ENCODE results near the gene NHEJ1.
A peak's percentile ranks its signal among the peaks of the same experiment; 100 is the strongest.

NHEJ1 gene

DNA sequence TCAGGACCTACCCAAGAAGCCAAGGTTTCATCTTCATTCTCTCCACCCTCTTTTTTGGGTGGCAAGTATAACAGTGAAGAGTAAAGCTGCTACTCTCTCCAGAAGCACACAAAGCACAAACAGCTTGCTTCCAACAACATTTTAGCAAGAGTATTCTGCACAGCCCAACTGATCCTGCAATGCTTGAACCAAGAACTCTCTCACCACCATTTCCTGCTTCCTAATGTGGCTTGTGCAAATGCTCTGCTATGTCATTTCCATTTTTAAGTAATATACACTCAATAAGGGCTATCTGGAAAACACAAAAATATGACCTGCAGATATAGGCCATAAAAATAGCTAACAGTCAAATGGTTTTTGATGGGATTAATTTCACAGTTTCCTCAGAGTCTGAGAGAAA, 75.8 kb downstream of the NHEJ1 start:
- no peak for DNase-seq (ENCODE audit: low read depth)

DNA sequence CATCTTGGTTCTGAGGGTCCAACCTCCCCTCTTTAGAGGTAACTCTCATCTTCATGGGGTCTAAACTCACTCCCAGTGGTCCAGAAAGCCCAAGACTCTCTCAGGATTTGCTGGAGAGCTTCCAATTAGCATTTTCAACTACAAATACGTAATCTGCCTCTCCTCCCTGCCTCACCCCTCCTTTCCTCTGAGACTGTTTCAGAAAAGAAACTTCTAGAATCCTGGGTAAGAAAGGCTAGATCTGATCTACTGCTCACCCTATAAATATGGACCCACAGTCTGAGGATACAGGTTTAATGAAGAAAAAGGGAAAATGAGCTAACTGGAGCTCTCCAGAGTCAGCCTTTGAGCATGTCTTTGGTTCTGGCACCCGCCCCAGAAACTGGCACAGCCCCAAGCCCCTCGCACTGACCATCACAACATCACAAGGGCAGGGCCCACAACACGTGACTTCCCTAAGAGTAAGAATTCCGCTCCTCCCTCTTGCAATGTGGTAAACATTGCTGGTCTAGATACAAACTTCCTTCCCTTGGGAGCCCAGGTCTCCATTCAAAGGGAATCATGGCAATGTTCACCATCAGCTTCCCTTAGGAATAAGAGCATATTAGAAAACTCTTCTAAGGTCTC, 78.2 kb downstream of the NHEJ1 start:
- no peak for DNase-seq (ENCODE audit: low read depth)

DNA sequence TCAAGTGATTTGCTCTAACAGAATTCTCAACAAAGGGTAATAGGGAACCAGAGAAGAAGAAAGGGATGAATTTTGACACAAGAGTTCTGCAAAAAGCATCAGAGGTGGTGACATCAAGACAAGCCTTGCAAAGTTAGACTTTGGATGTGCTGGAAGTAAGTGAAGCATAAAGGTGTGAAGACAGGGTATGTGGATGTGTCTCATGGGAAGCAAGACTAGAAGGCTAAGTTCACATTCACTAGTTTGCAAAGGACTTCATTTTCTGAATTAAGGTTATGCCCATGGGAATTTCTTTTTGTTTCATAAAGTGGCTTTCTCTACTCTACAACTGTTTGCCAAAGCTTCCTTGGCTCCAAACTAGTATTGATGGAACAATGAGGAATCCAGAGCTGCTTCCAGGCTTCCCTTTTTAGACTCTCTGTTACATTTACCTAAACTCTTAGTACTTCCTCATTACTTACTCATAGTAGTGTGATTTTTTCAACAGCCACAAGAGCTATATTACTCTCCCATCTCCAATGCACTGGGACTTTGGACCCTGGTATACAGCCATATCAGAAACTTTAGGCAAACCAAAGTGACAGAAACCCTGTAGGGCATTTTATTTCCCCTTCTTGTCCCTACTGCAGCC, 78.8 kb downstream of the NHEJ1 start:
- no peak for DNase-seq (ENCODE audit: low read depth)

DNA sequence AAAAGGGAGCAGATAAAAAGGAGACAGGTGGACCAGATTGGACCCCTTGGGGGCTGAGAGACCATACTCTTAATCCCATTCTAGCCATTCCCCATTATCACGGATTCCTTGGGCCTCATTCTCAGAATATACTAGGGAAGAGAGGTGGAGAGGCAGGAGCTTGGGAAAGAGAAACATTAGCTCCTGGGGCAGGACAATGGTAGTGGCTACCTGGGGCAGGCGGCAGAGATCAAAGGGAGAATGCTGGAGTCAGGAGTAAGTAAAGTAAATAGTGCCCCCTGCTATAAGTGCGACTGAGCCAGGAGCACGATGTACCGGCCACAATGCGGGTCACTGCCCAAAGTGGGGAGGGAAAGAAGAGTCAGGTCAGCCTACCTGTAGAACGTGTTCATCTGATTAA, 79.5 kb downstream of the NHEJ1 start:
- DNase-seq (ENCODE audit: low read depth) = no peak

DNA sequence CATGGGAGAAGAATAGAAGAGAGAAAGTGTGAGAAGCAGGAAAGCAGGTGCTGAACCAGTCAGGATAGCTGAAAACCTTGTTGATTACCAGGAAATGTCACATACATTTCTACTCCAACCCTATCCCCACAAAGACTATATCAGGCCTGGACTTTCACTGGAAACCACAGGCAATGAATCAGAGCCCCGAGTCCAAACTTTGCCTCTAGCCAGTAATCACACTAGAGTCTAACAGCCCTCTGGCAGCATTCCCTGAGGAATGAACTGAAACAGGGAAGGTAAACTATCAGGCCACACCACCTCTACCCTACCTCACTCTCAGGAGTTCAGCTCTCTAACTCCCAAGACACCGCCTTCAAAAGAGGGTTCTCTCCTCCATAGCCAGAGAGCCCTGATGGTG, 81.2 kb downstream of the NHEJ1 start:
- peak; percentile 57 for DNase-seq (ENCODE audit: low read depth)

DNA sequence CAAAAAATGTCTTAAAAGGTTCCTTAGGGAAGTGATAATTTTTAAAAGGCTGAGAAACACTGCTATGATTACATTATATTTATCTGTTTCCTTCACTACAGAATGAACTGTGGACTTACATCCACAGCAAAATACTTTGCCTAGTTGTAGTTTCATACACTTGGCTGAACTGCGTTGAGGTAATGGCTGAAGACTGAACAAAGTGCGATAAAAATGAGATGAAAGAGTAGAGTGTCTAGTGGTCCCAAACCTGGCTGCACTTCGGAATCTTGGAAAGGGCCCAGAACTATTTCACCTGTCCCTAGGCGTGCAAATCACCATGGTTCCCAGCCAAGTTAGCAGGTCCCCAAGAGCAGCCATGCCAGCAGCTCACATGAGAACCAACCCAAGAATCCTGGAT, 81.7 kb downstream of the NHEJ1 start:
- no peak for DNase-seq (ENCODE audit: low read depth)

DNA sequence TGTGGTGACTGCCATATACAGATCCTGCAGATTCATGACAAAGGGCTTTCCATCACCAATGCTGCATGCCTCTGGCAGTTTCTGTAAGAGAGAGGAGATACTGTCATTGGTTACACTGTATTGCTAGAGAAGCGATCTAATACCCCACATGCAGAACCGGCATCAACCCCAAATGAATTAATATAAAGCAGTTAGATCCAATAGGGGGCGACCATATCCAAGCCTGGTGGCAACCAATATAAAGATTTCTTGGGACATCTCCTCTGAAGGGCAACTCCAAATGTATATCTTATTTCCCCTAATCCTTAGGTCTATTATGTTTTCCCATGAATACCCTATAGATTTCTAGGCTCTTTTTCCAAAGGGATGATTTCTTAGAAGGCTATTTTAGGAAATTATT, 82.5 kb downstream of the NHEJ1 start:
- DNase-seq (ENCODE audit: low read depth) = no peak

DNA sequence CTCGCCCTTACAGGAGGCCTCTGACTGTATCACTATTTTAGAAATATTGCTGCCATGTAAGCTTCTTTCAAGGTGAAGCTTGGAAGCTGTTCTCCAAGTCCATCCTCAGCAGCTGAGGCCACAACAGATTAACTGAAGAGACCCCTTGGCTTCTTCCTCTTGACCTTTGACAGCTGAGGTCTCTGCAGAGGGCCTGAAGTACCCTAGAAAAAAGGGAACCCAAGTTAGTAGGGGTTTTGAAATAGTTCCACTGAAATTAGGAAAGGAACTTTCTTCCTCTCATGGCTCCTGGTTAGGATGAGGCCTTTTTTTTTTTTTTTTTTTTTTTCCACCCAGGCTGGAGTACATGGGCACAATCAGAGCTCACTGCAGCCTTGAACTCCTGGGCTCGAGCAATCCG, 84.4 kb downstream of the NHEJ1 start:
- no peak for DNase-seq (ENCODE audit: low read depth)

DNA sequence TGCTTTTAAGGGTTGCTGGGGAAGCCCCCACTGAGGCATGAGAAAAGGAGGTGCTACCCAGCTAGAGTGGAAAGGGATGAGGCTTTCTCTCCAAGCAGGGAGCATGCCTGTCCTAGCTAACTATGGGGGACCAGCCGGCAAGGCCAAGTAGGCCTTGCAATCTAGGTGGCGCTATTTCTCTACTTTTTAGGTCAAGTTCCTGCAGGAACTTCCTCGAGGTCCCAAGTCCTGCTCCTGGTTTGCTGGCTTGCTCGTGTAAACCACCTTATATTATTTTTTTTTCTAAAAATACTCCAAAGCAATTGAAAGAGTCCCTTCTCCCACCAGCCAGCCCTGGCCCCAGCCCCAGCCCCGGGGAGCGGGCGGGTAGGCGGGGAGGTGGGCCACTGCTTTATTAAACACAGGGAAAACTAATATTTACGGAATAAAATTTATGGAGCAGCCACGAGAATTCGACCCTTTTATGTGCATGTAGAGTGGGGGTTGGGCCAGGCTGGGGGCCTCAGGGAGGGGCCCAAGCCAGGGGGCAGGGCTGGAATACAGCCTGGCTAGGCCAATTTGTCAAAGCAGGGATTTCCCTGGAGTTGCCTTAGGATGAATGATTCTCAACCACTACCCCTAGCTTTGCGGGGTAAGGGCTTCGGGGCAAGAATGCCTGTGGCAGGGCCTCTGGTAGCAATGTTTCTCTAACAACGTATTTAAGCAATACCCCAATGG, 87.0 kb downstream of the NHEJ1 start:
- peak; percentile 82 for DNase-seq (ENCODE audit: low read depth)

DNA sequence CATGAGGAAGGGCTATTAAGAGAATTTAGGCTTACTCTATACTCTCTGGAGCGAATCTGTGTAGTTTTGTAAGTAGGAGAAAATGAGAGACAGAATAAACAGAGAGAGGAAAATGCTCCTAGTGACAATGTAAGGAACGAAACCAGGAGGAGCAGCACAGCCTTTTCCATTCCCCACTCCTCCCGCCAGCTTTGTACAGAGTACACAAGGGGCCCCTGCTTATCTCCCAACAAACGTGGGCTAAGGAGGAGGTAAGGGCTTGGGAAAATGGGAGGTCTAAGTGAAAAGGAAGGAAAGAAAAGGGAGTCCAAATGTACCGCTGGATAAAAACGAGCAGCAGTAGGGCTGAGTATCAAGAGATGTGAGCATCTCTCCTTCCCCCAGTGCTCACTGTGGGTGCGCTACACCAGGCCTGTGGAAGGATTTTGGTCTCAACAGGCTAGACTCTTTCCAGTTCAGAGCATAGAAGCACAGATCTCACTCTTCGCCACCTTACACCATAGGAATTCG, 87.8 kb downstream of the NHEJ1 start:
- DNase-seq (ENCODE audit: low read depth) = no peak

DNA sequence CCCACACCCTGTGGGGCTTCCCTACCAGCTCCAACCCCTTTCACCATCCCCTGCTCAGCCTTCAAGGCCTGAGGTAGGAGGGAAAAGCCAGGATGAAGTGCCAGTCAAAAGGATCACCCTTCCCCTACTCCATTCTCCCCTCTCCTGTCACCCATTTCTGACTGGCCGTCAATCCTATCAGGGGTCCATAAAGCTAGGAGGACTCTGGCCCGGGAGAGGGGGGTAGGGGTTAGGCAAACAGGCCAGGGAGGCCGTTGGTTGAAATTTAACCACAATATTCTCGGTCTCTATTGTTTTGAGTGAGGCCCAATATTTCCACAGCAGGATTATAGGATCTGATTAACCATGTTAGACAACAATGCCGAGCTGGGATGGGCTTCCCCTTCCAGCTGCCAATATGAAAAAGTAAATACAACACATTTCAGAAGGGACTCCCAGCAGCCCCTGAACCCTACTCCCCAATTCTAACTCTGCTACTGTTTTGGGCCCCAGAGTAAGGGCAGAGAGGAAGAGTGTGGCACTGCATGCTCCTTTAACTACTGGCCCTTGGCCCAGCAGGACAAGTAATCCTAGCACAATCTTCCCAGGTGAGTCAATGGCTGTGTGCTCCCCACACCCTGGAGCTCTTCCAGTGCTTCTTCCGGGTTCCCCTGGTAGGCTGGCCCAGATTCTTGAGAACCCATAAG, 89.3 kb downstream of the NHEJ1 start:
- peak; percentile 37 for DNase-seq (ENCODE audit: low read depth)

DNA sequence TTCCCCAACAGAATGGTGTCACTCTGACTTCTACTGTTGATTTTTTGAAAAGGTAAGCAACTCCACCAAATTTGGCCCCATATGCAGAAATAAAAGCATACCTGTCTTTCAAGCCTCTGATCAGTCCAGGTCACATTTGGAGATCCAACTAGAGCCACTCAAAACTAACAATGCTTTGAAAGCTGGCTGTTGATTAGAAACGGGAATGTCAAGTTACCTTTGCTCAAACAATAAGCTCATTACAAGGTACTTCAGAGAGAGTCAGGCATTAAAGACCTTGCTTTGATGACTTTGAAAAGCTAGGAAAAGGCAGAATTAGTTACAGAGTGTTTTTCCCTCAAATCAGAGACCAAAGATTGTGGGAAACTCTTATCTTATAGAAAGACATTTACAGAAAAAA, 95.1 kb downstream of the NHEJ1 start:
- no peak for DNase-seq (ENCODE audit: low read depth)

DNA sequence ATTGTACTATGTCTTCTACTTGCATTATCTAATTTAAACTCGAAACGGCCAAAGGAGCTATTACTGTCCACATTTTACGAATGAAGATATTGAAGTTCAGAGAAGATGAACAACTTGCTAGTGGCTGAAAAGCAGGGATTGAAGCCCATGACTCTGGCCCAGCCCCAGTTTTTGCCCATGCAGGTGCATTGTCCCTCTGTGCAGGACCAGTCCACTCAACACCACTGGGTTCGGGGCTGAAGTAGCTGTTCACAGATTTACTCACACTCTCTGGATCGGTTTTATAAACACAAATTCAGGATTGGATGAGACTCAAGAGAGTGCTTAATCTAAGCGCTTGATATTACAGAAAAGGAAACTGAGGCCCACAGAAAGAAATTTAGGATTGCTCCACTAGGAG, 98.5 kb downstream of the NHEJ1 start:
- no peak for DNase-seq (ENCODE audit: low read depth)

DNA sequence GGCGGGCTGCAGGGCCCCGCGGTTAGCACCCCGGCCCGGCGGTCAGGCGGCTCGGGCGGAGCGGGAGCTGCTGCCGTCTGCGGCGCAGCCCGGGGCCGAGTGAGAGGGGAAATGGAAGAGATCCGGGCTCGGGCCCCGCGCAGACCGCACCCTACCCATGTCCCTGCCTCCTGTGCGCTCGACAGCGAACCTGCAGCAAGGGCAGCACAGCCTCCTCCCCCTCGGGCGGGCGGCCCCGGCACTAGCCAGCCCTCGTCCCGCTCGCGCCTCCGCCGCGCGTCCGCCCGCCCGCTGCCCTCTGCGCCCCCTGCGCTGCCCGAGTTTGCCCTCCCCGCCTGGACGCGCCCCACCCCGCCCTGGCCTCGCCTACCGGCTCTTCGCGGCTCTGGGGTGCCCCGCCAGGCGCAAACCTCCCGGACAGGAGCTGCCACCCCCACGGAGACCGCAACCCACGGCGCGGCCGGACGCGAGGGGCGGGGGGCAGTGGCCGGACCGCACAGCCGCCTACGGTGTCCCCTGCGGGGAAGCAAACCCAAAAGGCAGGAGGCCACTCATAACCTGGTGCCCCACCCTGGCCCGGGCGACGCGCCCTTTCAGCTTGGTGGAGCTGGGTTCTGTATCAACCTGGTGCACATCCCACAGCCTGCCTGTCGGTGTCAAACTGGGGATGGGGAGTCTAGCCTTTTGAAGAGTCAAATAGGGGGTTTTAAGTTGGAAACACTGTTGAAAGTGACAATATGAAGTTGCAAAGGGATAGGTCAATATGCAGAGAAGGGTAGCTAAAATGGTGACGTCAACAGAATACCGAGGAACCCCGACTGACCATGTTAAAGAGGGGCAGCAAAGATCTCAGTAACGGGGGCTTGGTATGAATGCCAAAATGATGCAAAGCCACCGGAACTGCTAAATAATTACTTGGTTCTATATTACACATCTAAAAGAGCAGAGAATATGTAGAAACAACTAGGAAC, 99.5 kb downstream of the NHEJ1 start, which contains the start of gene IHH:
Gene IHH (minus strand): TSS at position 101 of the 971 bp plus-strand sequence. CDS start 454 bp downstream, outside the sequence.
- peak; percentile 14 for DNase-seq (ENCODE audit: low read depth)

DNA sequence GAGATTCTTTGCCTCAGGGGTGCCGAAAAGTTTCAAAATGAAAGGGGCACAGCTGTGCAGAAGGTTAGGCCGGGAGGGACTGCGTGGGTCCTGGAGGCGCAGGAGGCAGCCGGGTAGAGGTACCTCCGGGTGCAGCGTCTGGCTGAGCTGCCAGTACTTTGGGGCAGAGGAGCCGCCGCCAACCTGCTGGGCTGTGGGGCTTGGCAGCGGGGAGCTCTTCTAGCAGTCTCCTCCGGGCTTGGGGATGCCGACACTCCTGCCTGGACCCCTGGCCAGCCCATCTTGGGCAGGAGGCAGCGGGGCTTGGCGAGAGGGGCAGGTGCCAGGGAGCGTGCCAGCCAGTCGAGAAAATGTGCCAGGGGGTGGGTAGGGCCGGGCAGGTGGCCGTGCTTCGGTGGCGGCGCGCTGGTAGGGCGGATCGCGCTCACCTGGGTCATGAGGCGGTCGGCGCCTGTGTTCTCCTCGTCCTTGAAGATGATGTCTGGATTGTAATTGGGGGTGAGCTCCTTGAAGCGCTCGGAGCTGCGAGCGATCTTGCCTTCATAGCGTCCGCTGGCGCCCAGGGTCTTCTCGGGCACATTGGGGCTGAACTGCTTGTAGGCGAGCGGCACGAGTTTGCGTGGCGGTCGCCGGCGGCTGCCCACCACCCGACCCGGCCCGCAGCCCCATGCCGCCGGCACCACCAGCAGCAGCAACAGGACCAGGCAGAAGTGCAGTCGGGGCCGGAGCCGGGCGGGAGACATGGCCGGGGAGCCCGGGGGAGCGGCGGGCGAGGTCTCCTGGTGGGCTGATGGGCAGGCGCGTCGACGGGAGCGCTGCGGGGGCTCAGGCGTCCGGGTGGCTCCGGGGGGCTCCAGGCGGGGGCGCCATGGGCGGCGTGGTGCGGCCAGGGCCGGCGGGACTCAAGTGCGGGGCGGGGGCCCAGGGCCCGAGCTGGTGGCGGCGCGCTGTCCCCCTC, 100.6 kb downstream of the NHEJ1 start:
- no peak for DNase-seq (ENCODE audit: low read depth)

DNA sequence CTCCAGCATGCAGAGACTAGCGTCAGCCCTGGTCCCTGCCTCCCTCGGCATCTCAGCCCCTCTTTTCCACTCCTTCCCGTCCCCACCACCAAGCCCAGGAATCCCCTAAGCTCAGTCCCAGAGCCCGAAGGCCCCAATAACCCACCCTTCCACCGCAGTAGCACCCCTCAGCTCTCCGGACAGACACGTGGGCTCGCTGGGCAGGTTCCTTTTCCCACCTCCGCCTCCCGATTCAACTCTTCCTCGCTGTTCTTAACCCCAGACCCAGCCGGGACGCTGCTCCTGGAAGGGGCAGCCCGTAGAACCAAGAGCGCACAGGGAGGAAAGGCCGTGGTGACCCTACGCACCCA, 101.3 kb downstream of the NHEJ1 start:
- no peak for DNase-seq (ENCODE audit: low read depth)

DNA sequence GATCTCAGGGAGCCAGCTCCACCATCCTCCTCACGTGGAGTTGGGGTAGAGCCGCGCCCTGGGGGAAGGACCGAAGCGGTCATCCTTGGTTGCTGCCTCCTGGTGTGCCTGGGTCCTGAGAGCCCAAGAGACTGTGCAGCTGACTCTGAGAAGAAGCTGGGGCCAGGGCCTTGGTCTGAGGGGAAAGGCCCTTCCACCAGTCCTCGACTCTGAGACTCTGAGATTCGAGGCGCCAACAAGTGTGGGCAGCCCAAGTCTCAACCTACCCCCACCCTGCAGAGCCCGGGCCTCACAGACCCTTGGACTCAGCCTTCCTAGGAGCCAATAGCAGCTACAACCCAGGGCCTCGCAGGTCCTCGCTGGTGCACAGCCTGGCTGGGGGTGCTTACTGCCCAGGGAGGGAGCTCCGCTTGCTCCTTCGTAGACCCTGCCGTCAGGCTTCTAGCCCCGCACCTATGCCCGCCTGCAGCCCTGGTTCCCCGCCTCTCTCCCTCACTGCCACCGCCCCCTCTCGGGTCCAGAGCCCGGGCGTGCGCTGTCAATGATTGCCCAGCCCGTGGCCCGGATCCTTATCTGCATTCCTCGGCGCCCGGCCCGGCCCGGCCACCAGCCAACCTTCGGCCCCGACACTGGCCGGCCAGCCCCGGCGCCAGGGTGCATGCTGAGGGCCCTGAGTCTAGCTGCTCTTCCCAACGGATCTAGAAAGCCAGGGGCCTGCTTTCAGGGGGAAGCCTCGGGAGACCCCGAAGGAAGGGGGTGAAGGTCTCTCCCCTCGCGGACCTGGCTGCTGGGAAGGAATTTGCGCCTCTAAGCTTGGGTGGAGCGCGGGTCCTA, 101.9 kb downstream of the NHEJ1 start:
- peak; percentile 15 for DNase-seq (ENCODE audit: low read depth)

DNA sequence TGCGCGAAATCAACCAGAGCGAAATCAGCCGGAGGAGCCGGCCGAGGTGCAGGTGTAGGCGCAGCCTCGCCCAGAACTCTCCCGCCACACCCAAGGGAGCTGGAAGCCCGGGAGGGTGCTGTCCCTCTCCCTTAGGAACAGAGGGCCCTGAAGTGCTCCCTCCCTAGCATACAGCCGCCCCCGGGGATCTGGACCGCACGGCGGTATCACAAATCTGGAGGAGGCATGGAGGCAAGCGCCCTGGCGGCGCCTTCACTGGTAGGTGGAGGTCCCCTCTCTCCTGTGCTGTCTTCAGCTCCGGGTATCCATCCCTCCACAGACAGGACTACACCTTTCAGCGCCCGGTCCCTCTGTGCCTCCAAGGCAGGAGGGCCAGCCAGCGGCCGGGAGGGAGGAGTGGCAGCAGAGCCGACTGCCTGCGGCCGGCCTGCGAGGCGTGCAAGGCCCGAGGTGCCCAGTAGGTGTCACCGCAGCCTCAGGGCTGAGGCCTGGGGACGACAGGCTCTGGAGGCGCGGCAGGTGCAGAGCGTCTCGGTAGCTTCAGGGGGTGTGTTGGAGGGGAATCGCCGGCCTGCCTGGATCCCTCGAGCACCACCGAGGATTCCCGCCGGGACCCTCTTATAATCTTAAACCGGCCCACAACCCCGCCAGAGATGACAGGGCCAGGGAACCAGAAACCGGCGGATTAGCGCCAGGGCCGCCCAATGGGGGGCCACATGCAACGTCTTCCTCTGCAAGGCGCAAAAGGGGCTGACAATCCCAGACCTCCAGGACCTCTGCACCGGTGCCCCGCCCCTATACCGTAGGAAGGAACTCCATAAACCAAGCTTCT, 102.7 kb downstream of the NHEJ1 start:
- peak; percentile 70 for DNase-seq (ENCODE audit: low read depth)
